Choroid plexus epithelial cell (primary cell): ENCODE data around the gene OR6C75.

Experiments
- DNase-seq: peaks from one replicate; pipeline ENCODE4 v3.0.0-alpha.2; 2010; ENCODE audit warnings: low read depth
- H3K4me3 ChIP-seq: 2 replicates; pipeline ENCODE4 v1.5.1; 2011; ENCODE audit warnings: low read depth, mild to moderate bottlenecking, control low read depth, low read length, moderate library complexity
- CTCF ChIP-seq: conservative IDR thresholded peaks from 2 replicates; pipeline ENCODE4 v1.5.1; 2011; ENCODE audit warnings: low read depth, mild to moderate bottlenecking, control low read depth, inconsistent platforms, low read length, moderate library complexity

OR6C75 gene

GRCh38 chr12:55416961-55417360 is 54.2 kb downstream of the OR6C75 start:
- no peak for TF ChIP-seq CTCF
- H3K4me3 ChIP-seq = no peak overlapping the region
- no peak for DNase-seq
